ENCODE results near the gene KBTBD8. TPM values are rescaled to one million over a fixed set of nuclear protein-coding genes. Genes with fewer than 3 reads are reported as not detected.

KBTBD8 gene
- total RNA-seq, 4 donors from 2014 or later: 1.5 to 3.3 TPM; not detected in 2

DNA sequence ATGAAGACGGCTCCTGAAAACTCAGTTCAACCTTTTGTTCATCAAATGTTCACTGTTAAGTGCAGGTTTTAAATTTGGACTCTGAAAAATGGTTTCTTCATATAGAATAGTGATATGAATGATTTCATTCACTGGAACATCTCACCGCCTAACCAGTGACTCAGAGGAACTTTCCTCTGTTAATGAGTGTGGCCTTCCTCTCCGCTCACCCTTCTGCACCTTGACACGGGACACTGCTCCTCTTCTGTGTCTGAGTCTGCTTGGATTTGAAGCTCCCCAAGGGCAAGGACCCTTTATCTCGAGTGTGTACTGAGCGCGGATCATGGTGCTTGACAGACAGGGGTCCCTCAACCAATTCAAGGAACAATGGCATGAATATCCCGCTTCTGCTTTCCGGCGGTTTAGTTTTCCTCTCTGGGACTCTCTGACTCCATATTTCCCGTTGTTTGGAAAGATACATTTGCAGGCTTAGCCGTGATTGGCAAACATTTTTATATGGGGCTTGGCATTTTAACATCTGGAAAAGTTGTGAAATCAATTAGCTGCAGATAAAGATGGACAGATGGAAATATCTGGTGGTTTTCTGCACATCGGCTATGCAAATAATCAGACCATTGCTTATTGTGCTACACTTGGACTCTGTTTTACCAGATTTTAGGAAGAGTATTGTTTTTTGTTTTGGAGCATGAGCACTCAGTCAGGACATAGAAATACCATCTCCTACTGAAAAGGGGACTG is 20.9 kb downstream of the KBTBD8 start:
- H3K27ac ChIP-seq: no peak overlapping the region
- DNase-seq: no peak
- intact Hi-C loops (cut with DNase I; ENCODE audit: low total_unique reads): no loop called here

DNA sequence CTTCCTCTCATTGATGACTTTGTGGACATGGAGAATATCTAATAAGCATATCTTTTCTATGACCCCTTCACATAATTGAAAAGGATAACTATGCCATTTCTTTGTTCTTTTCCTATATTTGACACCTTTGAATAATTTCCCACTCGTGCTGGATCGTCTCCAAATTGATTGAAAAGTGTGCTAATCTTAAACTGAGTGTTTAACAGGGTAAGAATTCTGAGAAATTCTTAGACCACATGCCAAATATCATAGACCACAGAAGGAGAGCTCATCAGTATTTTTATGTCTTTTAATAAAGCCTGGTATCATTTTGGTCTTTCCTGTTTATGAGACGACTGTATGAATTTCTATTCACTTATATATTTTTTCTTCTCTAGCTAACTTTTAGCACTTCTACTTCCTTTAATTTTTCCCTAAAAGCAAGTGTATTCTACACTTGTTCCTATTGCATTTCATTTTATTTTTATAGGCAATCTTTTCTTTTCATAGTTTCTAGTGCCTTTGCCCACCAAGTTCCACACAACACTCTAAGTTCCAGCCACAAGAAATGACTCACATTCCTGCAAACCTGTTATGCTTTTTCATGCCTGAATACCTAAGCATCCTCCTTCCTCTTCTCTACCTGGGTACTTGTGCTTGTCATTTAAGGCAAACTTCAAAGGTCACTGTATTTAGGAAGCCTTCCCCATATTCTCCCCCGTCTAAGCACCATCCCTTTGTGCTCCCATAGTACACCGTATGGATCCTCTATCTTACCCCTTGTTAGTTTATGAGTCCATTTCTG is 30.1 kb downstream of the KBTBD8 start:
- Histone ChIP-seq H3K27me3 (no peaks in the 10 kb centered on the region), H3K27ac (no peak overlapping the region), H3K9me3 (no peaks in the 10 kb centered on the region), H3K36me3 (no peaks in the 10 kb centered on the region), H3K4me3 (no peak overlapping the region), H3K4me1 (no peaks in the 10 kb centered on the region)
- no peak for DNase-seq
- TF ChIP-seq POLR2AphosphoS5 (IDR thresholded peaks at IDR 0.05): no peak
- no peak for TF ChIP-seq POLR2A (IDR thresholded peaks at IDR 0.05)
- no peak for TF ChIP-seq EP300 (IDR thresholded peaks at IDR 0.05; ENCODE audit: low read depth)
- TF ChIP-seq, protein P1, sequence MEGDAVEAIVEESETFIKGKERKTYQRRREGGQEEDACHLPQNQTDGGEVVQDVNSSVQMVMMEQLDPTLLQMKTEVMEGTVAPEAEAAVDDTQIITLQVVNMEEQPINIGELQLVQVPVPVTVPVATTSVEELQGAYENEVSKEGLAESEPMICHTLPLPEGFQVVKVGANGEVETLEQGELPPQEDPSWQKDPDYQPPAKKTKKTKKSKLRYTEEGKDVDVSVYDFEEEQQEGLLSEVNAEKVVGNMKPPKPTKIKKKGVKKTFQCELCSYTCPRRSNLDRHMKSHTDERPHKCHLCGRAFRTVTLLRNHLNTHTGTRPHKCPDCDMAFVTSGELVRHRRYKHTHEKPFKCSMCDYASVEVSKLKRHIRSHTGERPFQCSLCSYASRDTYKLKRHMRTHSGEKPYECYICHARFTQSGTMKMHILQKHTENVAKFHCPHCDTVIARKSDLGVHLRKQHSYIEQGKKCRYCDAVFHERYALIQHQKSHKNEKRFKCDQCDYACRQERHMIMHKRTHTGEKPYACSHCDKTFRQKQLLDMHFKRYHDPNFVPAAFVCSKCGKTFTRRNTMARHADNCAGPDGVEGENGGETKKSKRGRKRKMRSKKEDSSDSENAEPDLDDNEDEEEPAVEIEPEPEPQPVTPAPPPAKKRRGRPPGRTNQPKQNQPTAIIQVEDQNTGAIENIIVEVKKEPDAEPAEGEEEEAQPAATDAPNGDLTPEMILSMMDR (IDR thresholded peaks at IDR 0.05): no peak
- intact Hi-C loops (cut with DNase I; ENCODE audit: low total_unique reads) (no loop called here), in situ Hi-C loops (cut with MboI; ENCODE audit: low pct_ligation_motif_present in 1 of 4, low pct_unique_long_range_greater_than_20kb in 1 of 4, low sequenced_read_pairs in 3 of 4) (no loop called here)
- WGBS, 2 donors (ENCODE audit: low coverage in 1 of 2): 87 to 88% methylated on average over 3 to 5 of the region's 5 CpGs

More for the DNA sequence above, 20.9 kb downstream of the KBTBD8 start:
- H3K27me3 ChIP-seq: no peaks in the 10 kb centered on the region
- in situ Hi-C loops (cut with MboI; ENCODE audit: low pct_ligation_motif_present in 1 of 4, low pct_unique_long_range_greater_than_20kb in 1 of 4, low sequenced_read_pairs in 3 of 4): no loop called here
- no peaks in the 10 kb centered on the region for H3K9me3 ChIP-seq
- H3K36me3 ChIP-seq: no peaks in the 10 kb centered on the region
- H3K4me3 ChIP-seq: no peak overlapping the region
- H3K4me1 ChIP-seq: peaks cover 0 to 10% (median 1%) of the 10 kb centered on the region in 4 donors
- 78 to 80% methylated on average over 4 to 13 of the region's 13 CpGs for WGBS, 2 donors (ENCODE audit: low coverage in 1 of 2)
- no peak for TF ChIP-seq EP300 (IDR thresholded peaks at IDR 0.05; ENCODE audit: low read depth)
- TF ChIP-seq, protein P1 (IDR thresholded peaks at IDR 0.05): no peak
- TF ChIP-seq POLR2A (IDR thresholded peaks at IDR 0.05): no peak
- TF ChIP-seq POLR2AphosphoS5 (IDR thresholded peaks at IDR 0.05): no peak

DNA sequence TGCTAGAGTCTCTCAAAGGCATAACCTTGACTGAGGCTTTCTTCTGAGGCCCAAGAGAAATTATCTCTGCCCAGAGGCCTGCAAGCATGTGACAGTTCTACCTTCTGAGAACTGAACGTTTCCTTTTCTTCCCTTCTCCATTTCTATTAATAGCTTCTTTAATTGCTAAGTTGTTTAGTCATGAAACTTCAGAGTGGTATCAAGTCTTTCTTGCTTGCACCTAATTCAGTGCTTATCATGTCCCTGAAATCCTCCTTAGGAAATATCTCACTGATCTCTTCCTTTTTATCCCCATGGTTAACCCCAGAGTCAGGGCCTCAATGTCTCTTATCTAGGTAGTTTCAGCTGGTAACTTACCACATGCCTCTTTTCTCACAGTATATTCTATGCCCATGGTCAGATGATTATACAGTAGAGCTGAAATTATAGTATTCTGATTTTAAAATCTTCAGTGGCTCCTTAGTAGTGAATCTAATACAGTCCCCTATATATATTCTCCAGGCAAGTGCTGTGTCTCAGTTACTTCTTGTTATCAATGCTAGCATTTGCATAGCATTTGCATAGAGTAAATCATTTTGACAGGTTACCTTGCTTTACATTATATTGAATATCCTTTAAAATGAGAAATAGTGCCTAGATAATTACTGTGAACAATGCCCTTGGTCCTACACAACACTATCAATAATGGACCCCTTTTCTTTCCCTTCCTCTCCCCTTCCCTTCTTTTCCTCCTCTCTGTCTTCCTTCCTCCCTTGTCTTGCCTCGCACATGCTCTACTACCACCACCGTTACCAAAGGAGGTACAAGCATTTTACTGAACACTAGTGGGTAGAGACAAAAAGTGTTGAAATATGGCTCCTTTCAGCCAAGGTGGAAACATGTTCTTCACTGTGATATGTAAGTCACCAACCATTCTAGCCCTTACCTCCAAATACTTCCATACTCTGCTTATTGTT is 33.0 kb downstream of the KBTBD8 start:
- intact Hi-C loops (cut with DNase I; ENCODE audit: low total_unique reads) (no loop called here), in situ Hi-C loops (cut with MboI; ENCODE audit: low pct_ligation_motif_present in 1 of 4, low pct_unique_long_range_greater_than_20kb in 1 of 4, low sequenced_read_pairs in 3 of 4) (no loop called here)
- Histone ChIP-seq H3K36me3 (no peaks in the 10 kb centered on the region), H3K27ac (no peak overlapping the region), H3K4me3 (no peak overlapping the region), H3K27me3 (no peaks in the 10 kb centered on the region), H3K9me3 (no peaks in the 10 kb centered on the region), H3K4me1 (no peaks in the 10 kb centered on the region)
- TF ChIP-seq POLR2AphosphoS5 (IDR thresholded peaks at IDR 0.05) (no peak), POLR2A (IDR thresholded peaks at IDR 0.05) (no peak), EP300 (IDR thresholded peaks at IDR 0.05; ENCODE audit: low read depth) (no peak)
- TF ChIP-seq, protein P1 (IDR thresholded peaks at IDR 0.05): no peak
- WGBS, 2 donors (ENCODE audit: low coverage in 1 of 2): 39 to 62% methylated on average over 2 to 3 of the region's 3 CpGs
- DNase-seq: no peak

Measured in transverse colon (tissue), 4 donors.